IPS DF 6.9 (cell line): ENCODE results near the gene RITA1.

ENCODE experiments used
- DNase-seq: peaks from one replicate; pipeline ENCODE4 v3.0.0-alpha.2; 2013; ENCODE audit warnings: low read depth, low spot score
- H3K27ac ChIP-seq: one replicate; pipeline ENCODE4 v1.5.1; 2013; ENCODE audit warnings: low read length, control low read depth
- H3K27me3 ChIP-seq: 2 replicates; pipeline ENCODE4 v1.6.1; 2013; ENCODE audit warnings: mild to moderate bottlenecking, low read length; ENCODE audit not compliant: control insufficient read depth, insufficient read depth
- H3K36me3 ChIP-seq: 2 replicates; pipeline ENCODE4 v1.6.1; 2013; ENCODE audit warnings: low read length; ENCODE audit not compliant: control insufficient read depth, insufficient read depth
- H3K4me1 ChIP-seq: 2 replicates; pipeline ENCODE4 v1.6.1; 2013; ENCODE audit warnings: low read length; ENCODE audit not compliant: control insufficient read depth, insufficient read depth
- H3K4me3 ChIP-seq: 2 replicates; pipeline ENCODE4 v1.5.1; 2013; ENCODE audit warnings: mild to moderate bottlenecking, low read length
- H3K9me3 ChIP-seq: 2 replicates; pipeline ENCODE4 v1.6.1; 2013; ENCODE audit warnings: low read length, inconsistent platforms; ENCODE audit not compliant: control insufficient read depth, insufficient read depth
- WGBS: extraction: QIAGEN DNeasy Blood & Tissue Kit; methylation state at CpG from one replicate; pipeline ENCODE4 v1.1.7; 2013; ENCODE audit warnings: mixed read lengths, missing lambda C conversion rate; ENCODE audit not compliant: insufficient read length, insufficient coverage; 5-methylcytosine and 5-hydroxymethylcytosine counted together

Gene RITA1

DNA sequence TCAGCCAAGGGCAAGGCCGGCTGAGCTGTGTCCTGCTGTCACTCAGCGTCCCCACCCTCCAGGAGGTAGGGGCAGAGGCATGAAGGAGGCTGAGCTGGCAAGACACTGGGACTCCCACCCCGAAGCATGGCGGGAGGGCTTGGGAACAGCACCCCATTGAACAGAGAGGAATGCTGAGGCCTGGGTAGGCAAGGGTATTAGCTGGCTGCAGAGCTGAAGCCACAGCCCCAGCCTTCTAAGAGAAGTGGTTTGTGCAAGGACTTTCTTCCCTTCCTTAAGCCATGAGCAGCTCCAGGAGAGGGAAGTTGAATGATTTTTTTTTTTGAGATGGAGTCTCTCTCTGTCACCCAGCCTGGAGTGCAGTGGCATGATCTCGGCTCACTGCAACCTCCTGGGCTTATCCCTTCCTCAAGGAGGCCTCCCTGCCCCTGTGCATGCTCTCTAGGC is 42.6 kb upstream of the RITA1 start:
- H3K27ac ChIP-seq = no peak overlapping the region
- no peaks in the 10 kb centered on the region for H3K9me3 ChIP-seq
- no peaks in the 10 kb centered on the region for H3K27me3 ChIP-seq
- no peak overlapping the region for H3K4me3 ChIP-seq
- no CpG with 5 or more reads among the region's 5 CpGs for WGBS
- no peaks in the 10 kb centered on the region for H3K4me1 ChIP-seq
- DNase-seq = no peak
- H3K36me3 ChIP-seq = no peaks in the 10 kb centered on the region

- no CpG with 5 or more reads among the region's 8 CpGs for WGBS
- Histone ChIP-seq H3K36me3 (no peaks in the 10 kb centered on the region), H3K27me3 (no peaks in the 10 kb centered on the region), H3K27ac (no peak overlapping the region), H3K9me3 (no peaks in the 10 kb centered on the region), H3K4me3 (no peak overlapping the region), H3K4me1 (no peaks in the 10 kb centered on the region)
- DNase-seq = no peak
Measured at GRCh38 chr12:113143959-113144358, 41.6 kb upstream of the RITA1 start.

- no peaks in the 10 kb centered on the region for H3K36me3 ChIP-seq
- no peaks in the 10 kb centered on the region for H3K9me3 ChIP-seq
- H3K27me3 ChIP-seq = no peaks in the 10 kb centered on the region
- H3K4me3 ChIP-seq = no peak overlapping the region
- DNase-seq = no peak
- WGBS = no CpG with 5 or more reads among the region's 5 CpGs
- peaks cover 5% of the 10 kb centered on the region; the same call in 1 of the 2 replicates for H3K4me1 ChIP-seq
- no peak overlapping the region for H3K27ac ChIP-seq
Measured at GRCh38 chr12:113144806-113145205, 40.7 kb upstream of the RITA1 start.

DNA sequence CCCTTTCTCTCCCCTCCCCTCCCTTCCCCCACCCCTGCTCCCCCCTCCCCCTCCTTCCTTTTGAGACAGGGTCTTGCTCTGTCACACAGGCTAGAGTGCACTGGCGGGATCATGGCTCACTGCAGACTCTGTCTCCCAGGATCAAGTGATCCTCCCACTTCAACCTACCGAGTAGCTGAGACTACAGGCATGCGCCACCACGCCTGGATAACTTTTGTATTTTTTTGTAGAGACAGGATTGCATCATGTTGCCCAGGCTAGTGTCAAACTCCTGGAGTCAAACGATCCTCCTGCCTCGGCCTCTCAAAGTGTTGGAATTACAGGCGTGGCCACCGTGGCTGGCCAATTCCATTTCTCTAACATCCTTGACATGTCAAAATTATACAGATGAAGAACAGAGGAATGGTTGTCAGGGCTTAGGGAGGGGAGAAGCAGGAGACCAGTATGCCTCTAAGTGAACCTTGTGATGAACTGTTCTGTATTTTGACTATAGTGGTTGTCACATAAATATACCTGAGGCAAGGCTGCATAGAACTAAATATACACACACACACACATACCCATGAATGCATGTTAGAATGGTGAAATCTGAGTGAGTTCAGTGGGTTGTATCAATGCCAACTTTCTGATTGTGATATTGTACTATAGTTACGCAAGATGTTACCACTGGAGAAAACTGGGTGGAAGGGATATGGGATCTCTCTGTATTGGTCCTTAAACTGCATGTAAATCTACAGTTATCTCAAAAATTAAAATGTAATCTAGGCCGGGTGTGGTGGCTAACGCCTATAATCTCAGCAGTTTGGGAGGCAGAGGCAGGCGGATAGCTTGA is 39.6 kb upstream of the RITA1 start:
- Histone ChIP-seq H3K27me3 (no peaks in the 10 kb centered on the region), H3K27ac (no peak overlapping the region), H3K36me3 (no peaks in the 10 kb centered on the region), H3K9me3 (no peaks in the 10 kb centered on the region), H3K4me1 (peaks cover 6% of the 10 kb centered on the region; the same call in 1 of the 2 replicates), H3K4me3 (no peak overlapping the region)
- WGBS = no CpG with 5 or more reads among the region's 12 CpGs
- no peak for DNase-seq

DNA sequence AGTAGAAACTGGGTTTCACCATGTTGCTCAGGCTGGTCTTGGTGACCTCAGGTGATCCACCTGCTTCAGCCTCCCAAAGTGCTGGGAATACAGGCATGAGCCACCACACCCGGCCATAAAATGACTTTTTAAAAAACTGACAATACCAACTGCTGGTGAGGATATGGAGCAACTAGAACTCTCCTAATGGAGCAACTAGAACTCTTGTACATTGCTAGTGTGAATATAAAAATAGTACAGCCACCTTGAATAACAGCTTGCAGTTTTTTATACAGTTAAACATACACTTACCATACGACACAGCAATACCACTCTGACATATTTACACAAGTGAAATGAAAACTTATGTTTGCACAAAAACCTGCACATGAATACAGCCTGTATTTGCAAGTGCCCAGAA is 38.5 kb upstream of the RITA1 start:
- Histone ChIP-seq H3K27me3 (no peaks in the 10 kb centered on the region; the same call in 1 of the 2 replicates), H3K9me3 (no peaks in the 10 kb centered on the region), H3K4me3 (no peak overlapping the region), H3K27ac (no peak overlapping the region), H3K36me3 (no peaks in the 10 kb centered on the region), H3K4me1 (peaks cover 6% of the 10 kb centered on the region; the same call in 1 of the 2 replicates)
- DNase-seq = no peak
- no CpG with 5 or more reads among the region's 2 CpGs for WGBS

DNA sequence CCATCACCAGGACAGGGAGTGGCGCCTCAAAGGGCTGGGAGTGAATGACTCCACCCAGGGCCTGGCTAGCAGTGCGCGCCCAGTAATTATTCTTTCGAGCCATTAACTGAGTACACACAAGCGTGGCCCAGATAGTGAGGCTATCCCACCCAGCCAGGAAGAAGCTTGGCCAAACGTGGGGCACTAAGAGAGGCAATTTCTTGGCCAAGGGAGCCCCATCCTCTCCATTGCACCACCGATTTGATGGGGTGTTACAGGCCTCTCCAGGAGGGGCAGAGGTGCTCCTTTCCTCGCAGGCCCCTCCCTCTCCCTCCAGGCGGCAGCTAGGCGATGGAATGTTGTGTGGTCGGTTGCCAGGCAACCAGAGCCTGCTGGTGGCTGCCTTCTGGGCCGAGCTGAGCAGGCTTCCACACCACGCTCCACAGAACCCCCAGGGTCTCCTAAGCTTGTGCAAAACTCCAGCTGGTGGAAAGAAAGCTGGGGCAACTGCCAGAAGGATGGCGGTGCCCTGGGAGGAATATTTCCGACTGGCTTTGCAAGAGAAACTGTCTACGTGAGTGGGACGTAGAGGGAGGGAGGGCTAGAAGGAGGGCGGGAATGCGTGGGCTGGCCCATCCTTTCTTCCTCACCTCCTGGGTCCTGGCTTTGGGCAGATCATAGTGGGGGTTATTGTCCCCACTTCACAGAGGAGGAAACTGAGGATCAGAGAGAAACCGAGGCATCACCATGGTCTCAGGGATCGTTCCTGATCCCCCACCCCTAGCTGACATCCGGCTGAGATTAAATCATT is 36.0 kb upstream of the RITA1 start, which contains the start of gene CFAP73:
Gene CFAP73, plus strand, starts transcription at position 364 of the 790 bp plus-strand sequence. Its CDS starts 134 bp downstream, at position 498.
- Histone ChIP-seq H3K27ac (no peak within 1 kb of the TSS), H3K4me3 (no peak within 1 kb of the TSS; the same call in 1 of the 2 replicates), H3K36me3 (no peaks in the 10 kb centered on the region), H3K27me3 (peaks cover 3% of the 10 kb centered on the region; the same call in 1 of the 2 replicates), H3K9me3 (no peaks in the 10 kb centered on the region), H3K4me1 (peaks cover 6% of the 10 kb centered on the region; the same call in 1 of the 2 replicates)
- no CpG with 5 or more reads among the region's 22 CpGs for WGBS
- DNase-seq = no peak

GRCh38 chr12:113151655-113152054 is 33.9 kb upstream of the RITA1 start:
- WGBS = no CpG with 5 or more reads among the region's 3 CpGs
- DNase-seq = no peak
- H3K4me1 ChIP-seq = peaks cover 6% of the 10 kb centered on the region; the same call in 1 of the 2 replicates
- H3K27me3 ChIP-seq = peaks cover 3% of the 10 kb centered on the region; the same call in 1 of the 2 replicates
- H3K4me3 ChIP-seq = no peak overlapping the region
- no peak overlapping the region for H3K27ac ChIP-seq
- H3K36me3 ChIP-seq = no peaks in the 10 kb centered on the region
- no peaks in the 10 kb centered on the region for H3K9me3 ChIP-seq

DNA sequence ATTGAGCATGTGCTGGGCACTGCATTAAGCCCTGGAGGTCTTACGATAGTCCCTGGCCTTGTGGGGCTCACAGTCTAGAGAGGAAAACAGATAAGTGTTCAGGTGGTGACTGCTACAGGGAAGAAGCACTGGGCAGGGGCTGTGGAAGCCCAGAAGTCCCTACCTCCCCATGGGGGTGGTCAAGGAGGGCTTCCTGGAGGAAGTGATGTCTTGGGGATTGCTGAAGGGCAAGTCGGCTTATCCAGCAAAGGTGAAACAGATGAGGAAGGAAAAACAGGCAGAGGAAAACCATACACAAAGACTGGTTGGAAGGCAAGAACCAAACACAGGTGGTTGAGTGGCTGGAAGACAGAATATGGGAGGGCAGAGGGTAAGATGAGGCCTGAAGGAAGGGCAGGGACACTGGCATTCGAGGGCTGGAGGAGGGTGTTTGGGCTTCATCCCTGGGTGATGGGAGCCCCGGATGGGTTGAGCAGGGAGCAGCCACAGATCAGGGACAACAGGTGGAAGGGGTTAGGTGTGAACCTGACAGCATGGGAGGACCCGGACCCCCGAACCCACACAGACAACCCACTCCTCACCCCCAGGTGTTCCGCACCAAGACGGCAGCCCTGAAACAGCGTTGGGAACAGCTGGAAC is 33.2 kb upstream of the RITA1 start:
- Histone ChIP-seq H3K9me3 (no peaks in the 10 kb centered on the region), H3K27me3 (peaks cover 3% of the 10 kb centered on the region; the same call in 1 of the 2 replicates), H3K27ac (no peak overlapping the region), H3K36me3 (0 out of 2 replicates have a peak, but pooled peaks cover under 1% of the 10 kb centered on the region), H3K4me1 (peaks cover 6% of the 10 kb centered on the region; the same call in 1 of the 2 replicates), H3K4me3 (no peak overlapping the region; the same call in 1 of the 2 replicates)
- no peak for DNase-seq
- no CpG with 5 or more reads among the region's 9 CpGs for WGBS

DNA sequence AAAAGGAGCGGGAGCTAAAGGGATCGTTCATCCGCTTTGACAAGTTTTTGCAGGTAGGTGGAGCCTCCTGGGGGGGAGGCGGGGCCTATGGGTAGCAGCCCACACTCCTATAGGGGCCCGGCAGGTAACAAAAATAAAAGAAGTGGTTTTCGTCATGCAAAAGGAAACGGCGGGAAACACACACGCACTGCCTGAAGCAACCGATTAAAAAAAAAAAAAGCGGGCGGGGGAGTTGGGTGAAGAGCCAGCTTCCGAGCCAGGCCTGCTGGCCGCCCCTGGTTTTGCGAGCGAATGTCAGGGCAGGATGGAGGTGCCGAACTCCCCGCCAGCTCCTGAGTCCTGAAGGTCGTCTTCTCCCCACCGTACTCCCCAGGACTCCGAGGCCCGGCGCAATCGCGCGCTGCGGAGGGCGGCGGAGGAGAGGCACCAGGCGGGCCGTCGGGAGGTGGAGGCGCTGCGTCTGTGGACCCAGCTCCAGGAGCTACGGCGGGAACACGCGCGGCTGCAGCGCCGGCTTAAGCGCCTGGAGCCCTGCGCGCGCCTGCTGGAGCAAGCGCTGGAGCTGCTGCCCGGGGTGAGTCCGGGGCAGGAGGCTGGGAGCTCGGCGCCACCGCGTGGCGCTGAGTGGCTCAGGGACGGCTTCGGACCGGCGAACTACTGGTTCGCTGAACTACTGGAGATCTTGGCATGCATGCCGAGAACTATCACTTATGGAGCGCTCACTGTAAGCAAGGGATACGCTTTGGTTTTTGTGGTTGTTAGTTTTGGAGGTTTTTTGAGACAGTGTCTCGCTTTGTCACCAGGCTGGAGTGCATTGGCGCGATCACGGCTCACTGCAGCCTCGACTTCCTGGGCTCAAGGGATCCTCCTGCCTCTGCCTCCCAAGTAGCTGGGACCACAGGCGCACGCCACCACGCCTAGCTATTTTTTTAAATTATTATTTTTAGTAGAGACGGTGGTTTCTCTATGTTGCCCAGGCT is 32.4 kb upstream of the RITA1 start:
- WGBS = no CpG with 5 or more reads among the region's 70 CpGs
- Histone ChIP-seq H3K9me3 (no peaks in the 10 kb centered on the region), H3K4me1 (peaks cover 6% of the 10 kb centered on the region; the same call in 1 of the 2 replicates), H3K27me3 (peaks cover 3% of the 10 kb centered on the region; the same call in 1 of the 2 replicates), H3K27ac (no peak overlapping the region), H3K36me3 (peaks cover 7% of the 10 kb centered on the region; the same call in 1 of the 2 replicates), H3K4me3 (peak overlapping the region; percentile 49; the same call in 1 of the 2 replicates)
- no peak for DNase-seq
